Activated CD4-positive, CD25-positive, alpha-beta regulatory T cell treated with anti-CD3 and anti-CD28 coated beads, Interleukin-2, amount 50 U/mL, for 72 hours (primary cell): ENCODE measurements around the gene BRPF1.

Experiments
- DNase-seq: peaks from one replicate; pipeline ENCODE4 v3.0.0; 2021

The BRPF1 gene

DNA sequence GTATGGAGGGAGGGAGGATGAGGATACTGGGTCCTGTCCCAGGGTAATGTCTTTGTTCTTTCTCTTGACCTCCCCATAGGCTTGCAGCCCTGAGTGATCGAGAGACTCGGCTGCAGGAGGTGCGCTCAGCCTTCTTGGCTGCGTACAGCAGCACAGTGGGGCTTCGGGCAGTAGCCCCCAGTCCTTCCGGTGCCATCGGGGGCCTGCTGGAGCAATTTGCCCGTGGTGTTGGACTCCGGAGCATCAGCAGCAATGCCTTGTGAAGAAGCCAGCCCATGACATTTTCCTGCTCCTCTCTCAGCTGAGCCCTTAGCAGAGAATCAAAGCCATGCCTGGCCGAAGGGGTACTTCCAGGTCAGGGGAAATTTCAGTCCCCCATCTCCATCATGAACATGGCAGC lies 29.8 kb upstream of the BRPF1 start:
- no peak for DNase-seq

DNA sequence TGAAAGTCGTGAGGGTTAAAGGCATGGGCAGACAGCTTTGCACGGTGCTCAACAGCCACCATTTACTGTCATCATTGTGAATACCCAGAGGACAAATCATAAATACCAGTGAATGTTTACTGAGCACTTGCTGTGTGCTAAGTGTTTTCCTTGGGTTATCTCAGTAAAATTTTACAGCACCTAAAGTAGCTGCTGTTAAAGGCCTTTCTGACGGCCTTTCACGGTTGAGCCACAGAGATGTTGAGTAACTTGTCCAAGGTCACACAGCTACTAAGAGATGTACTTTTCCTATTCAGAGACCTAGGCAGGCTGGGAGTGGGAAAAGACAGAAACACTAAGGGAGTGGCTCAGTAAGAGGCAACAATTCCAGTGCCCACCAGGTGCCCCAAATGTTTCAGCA lies 28.3 kb upstream of the BRPF1 start:
- no peak for DNase-seq

DNA sequence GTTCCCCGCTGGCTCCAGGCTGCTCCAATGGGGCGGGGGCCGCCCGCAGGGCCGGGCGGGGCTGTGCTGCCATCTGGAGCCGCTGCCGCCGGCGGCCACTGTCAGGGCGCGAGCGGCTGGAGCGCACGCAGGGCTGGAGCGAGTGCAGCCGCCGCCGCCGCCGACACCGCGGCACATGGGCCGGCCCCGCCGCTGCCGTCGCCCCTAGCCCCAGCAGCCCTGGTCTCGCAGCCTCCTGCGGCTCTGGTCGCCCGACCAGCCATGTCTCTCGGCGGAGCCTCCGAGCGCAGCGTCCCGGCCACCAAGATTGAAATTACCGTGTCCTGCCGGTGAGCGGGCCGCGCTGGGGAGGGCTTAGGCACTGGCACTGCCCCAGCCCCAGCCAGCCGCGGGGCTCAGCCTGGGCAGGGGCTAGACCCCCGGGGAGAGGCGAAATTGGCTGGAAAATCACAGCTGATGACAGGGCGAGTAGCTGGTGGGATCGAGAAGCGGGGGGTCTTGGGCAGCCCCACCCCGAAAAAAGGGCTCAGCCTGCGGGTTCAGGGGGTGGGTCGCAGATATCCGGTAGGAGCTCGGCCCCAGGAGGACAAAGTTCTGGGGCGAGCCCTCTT lies 27.7 kb upstream of the BRPF1 start, which contains the start of gene CPNE9:
Gene CPNE9, plus strand, starts transcription at position 98 of the 611 bp plus-strand sequence. Its CDS starts 164 bp downstream, at position 262.
- no peak for DNase-seq

DNA sequence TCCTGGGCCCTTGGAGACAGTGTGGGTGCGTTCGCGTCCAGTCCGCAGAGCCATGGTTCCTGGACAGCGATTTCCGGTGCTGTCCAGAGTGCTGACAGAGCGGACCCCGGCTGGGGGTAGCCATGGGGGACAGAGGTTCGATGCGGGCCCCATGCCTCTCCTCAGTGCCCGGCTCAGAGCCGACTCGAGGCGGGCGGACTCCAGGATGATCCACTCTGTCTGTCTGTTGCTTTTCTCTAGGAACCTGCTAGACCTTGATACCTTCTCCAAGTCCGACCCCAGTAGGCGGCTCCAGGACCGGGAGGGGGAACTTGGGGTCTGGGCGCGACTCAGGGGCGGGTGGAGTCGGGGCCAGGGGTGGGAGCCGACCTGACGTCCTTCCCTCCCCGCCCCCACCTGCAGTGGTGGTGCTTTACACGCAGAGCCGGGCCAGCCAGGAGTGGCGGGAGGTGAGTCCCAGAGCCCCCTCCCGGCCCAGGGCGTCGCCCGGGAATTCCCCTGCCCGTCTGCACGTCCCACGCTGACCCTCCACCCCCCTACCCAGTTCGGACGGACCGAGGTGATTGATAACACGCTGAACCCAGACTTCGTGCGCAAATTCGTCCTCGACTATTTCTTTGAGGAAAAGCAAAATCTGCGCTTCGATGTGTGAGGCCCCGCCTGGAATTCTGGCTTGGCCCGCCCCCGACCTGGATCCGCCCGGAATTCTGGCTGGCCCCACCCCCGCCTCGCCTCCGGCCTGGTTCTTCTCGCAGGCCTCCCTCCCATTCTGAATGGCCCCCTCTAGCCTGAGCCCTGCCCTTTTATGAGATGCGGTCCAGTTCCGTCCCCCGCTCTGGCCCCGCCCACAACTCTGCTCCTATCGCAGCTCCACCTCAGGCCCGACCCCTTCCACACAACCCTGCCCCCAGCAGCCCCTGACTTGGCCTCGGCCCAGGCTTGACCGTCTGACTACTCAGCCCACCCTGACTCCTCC lies 26.9 kb upstream of the BRPF1 start:
- DNase-seq: peak; percentile 43

DNA sequence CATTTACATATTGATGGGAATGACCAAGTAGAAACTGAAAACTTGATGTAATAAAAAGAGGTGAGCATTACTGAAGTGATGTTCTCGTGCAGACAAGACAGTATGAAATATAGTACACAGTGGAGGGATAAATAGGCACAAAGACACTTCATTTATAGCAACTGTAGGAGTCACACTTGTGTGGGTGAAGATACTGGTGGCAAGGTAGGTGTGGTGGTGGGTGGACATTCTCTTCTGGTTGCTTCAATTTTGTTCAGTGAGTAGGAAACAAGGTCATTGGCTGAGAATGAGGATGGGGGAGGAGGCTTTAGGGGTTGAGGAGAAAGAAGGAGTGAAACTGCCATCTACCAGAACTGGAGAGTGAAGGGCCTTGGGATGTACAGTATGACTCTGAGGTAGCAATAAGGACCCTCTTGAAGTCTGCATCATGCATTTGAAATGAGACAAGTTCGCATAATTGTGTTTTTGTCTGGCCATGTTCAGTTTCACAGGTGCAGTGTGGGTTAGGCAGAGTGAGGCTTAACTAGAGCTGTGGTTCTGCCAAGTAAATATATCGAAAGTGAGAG lies 21.3 kb upstream of the BRPF1 start:
- no peak for DNase-seq

DNA sequence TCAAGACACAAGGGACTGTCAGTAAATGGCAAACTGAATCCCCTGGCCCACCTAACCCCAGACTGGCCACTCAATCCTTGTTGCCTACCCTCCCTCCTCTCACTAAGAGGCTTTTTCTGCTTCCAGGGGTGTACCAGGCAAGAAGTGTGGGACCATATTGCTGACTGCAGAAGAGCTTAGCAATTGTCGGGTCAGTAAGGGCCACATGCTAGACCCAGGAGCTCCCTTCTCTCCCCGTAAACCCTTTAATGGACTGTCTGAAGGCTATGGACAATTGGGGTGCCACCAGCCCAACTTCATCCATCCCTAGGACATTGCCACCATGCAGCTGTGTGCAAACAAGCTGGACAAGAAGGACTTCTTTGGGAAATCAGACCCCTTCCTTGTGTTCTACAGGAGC lies 19.1 kb upstream of the BRPF1 start:
- DNase-seq: no peak

DNA sequence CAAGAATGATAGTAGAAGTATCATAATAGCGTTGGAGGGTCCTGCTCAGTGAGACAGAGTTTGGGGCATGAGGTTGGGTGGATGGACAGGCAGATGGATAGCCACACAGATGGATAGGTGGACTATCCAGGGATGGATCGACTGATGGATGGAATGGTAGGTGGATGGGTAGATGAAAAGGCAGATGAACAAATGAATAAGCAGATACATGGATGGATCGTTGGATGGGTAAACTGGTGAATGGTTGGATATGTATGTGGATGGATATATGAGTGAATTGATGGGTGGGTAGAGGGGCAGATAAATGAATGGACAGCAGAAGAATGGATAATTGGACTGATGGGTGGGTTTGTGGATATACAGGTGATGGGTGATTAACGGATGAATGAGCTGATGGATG lies 18.4 kb upstream of the BRPF1 start:
- no peak for DNase-seq

DNA sequence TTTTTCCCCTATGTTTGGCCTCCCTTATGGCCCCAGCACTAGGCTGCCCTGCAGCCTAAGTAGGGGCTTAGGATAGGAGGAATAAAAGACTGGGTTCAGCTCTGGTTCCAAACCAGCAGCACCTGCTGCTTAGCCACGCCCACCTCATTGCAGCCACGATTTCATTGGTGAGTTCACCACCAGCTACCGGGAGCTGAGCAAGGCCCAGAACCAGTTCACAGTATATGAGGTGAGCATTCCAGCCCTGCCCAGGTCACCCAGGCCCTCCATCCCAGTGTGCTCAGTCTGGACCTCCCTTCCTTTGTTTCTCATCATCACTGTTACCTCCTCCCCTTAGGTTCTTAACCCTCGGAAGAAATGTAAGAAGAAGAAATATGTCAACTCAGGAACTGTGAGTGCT lies 16.4 kb upstream of the BRPF1 start:
- DNase-seq: no peak

DNA sequence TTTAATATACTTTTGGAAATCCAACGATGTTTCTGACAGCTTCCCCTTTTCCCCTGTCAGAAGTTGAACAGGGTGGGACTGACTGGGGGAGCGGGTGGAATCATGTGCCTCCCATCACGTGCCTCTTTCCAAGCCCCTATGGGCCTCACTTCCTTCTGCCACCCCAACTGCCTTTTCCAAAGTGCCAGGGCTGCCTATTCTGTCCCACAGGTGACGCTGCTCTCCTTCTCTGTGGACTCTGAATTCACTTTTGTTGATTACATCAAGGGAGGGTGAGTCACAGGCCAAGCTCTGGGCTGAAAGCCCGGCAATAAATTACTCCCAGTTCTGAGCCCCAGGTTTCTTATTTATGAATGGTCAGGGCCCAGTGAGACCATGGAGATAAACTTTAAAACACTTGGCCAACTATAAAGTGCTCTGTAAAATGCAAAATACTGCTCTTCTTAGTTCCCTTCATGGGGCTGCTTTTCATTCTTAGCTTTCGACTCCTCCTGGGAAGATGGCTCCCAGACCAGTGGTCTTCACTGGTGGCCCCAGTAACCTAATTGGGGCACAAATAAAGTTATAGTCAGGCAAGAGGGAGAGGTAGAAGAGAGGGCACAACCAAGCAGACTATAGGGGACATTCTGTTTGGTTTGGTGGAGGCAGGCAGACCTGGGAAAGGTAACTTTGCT lies 15.6 kb upstream of the BRPF1 start:
- no peak for DNase-seq

DNA sequence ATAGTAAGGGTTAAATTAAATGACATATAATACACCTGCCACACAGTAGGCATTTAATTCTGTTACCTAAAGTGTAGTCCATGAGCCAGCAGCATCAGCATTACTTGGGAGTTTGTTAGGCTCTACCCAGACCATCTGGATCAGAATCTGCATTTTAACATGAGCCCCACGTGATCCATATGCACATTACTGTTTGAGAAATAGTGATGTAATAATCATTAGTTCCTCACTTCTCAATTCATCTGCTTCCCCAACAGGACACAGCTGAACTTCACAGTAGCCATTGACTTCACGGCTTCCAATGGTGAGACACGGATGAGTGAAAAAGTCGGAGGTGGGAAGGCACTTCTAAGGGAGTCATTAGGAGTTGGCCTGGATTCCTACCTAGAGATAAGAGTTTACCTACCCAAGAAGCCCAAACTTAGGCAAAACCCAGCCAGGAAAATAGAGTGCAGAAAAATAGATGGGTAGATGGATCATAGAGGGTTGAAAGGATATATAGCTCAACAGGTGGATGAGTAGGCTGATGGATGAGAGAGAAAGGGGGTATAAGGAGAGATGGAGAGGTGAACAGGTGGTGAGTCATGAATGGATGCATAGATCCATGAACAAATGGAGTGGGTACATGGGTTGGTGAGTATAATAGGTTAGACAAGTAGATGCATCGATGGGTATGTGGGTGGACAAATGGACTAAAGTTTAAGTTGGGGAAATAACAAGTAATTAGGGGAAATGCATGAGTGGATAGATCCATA lies 14.6 kb upstream of the BRPF1 start:
- no peak for DNase-seq

DNA sequence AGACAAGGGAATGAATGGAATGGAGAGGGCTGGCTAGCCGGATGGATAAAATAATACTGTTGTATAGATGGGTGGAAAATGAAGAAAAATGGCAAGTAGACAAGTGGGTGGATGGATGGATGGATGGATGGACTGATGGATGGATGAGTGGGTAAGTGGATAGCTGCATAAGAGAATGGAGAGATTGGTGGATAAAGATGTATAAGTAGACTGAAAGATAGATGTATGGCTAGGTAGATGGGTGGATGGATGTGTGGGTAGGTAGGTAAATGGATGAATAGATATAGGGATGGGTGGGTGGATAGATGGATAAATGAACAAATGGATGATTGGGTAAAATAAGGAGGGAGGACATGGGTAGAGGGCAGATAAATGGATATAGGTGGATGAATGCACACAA lies 14.0 kb upstream of the BRPF1 start:
- no peak for DNase-seq

DNA sequence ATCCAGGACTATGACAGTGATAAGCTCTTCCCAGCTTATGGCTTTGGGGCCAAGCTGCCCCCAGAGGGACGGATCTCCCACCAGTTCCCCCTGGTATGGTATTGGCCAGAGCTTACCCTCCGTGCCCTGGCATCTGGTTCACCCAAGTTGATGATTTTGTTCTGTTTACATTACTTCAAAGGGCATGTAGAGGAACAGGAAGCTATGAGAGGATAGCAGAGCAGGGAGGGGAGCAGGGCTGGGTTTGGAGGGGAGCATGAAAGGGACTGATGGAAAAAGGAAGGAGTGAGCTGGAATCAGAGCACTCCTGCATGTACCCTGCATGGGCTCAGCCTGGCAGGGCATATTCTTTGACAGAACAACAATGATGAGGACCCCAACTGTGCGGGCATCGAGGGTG lies 13.4 kb upstream of the BRPF1 start:
- no peak for DNase-seq

DNA sequence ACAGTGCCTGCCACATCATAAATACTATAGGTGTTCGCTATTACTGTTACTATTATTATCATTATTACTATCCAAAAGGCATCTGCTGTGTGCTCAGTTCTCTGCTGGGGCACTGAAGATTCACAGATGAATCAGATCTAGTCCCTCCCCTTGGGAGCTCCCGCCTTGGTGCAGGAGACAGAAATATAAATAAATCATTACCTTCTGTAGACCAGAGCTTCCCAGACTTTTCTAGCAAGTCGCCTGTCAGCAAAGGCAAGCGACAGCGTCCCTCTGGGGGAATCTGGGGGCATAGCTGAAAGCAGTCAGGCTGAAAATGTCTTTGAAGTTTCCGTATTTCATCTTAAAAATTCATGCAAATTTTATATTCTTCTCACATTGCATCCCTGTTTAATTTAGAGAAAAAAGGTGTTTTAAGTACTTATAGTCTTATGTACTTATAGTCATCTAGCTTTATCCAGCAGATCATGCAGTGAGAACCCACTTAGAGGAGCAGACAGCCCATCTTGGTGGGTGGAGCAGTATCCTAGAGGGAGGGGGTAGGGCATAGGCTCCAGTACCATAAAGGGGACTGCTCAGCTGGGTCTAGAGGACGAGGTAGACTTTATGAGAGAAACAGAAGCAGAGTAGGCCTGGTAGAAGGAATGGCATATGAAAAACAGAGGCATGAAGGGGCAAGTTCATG lies 10.4 kb upstream of the BRPF1 start:
- DNase-seq: no peak

DNA sequence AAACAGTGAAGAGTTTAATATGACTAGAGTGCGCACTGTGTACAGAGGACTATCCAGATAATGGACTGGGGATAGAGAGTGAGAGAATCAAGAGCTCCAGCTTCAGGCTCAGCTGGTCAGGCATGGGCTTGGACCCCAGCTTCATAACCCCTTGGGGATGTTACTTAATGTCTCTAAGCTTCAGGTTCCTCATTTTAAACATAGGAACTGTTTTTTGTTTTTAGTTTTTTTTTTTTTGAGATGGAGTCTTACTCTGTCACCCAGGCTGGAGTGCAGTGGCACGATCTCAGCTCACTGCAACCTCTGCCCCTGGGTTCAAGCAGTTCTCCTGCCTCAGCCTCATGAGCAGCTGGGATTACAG lies 9.9 kb upstream of the BRPF1 start:
- DNase-seq: no peak

DNA sequence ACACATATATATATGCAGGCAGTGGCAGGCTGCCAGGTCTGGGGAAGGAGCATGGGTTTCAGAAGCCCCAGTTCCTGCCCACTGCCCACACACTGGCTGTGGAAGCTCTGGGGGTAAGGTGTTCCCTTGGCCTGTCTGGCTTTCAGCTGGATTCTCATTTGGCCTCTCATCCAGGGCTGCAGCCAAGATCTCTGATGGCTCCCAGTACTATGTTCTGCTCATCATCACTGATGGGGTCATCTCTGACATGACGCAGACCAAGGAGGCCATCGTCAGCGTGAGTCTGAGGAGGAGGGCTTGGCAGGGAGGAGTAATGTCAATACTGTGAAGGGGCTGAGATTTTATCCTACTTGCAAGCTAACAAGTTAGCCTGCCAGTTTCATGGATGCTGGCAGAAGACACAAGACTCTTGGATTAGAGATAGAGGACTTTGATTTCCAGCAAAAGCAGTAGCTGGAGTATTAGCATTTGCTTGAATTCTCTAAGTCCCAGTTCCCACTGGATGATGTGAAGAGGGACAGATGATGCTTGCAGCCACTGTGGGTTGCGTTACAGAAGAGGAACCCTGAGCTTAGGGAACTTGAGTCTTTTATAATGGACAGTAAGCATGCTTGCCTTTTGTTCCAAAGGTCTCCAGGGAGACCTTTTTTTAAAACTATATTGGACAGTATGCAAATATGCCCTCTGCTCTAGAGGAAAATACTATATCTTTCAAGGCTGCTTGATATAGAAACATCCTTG lies 5.6 kb upstream of the BRPF1 start:
- DNase-seq: no peak

DNA sequence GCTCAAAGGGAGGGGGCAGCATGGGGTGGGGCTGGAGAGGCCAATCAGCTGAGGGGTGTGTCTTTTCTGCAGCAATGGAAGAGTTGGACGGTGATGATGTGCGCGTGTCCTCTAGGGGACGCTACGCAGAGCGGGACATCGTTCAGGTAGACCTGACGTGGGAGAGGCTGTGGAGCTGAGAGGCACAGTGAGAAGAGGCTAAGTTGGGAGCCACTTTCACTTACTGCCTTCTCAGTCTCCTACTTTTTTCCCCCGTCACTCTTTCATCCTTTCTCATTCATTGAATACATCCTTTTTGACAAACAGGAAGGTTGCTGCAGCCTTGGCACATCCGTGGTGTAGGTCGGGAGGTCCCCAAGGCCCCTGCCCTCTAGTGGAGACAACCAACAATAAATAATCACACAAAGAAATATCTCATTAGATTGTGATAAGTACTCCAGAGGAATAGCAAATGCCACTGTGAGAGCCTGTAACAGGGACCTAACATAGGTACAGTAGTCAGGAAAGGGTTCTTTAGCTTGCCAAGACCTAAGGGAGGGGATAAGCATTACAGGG lies 4.4 kb upstream of the BRPF1 start:
- no peak for DNase-seq

DNA sequence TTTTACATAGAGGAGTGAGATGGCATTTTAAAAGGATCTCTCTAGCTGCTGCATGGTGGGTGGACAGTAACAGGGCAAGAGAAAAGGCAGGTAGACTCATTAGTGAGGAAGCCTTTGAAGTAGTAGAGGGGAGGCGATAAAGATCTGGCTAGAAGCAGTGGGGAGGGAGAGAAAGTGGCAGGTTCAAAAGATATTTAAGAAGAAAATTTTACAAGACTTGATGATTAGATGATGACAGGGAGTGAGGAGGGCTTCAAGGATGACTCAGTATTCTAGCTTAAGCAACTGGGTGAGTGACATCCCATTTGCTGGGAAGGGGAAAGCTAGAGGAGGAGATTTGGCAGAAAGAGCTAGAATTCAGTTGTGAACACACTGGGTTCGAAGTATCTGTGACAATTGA lies 3.8 kb upstream of the BRPF1 start:
- no peak for DNase-seq

DNA sequence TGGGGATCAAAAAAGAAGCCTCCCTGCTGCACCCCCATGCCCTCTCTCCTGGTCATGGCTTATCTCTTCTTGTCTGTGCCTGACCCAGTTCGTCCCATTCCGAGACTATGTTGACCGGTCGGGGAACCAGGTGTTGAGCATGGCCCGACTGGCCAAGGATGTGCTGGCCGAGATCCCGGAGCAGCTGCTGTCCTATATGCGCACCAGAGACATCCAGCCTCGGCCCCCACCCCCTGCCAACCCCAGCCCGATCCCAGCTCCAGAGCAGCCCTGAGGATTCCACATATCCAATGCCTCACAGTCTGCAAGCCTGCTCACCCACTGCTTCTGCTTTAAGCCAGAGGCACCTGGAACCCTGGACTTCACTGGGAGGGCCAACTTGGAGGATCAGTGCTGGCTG lies 2.1 kb upstream of the BRPF1 start:
- no peak for DNase-seq

DNA sequence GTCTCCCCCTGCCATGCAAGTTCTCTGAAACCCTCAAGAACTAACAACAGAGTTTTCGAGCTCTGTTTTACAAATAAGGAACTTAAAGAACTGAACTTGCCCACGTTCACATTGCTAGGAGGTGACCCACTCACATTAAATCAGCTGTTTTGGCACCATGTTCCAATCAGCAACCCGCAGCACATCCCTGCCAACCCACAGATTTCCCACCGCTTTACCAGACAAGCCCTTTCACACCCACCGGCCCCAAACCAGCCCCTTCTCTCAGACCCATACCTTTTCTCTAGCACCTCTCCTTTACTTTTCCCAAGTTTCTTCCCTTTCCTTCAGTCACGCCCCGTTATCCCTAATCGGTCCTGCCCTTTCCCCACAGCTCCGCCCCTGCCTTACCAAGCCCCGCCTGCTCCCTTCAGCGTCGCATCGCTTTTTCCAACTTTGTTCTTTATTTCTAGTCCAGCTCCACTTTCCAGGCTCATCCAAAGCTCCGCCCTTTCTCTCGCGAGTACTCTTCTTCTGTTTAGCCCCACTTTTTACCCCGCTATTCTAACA lies 804 bp upstream of the BRPF1 start:
- DNase-seq: no peak

DNA sequence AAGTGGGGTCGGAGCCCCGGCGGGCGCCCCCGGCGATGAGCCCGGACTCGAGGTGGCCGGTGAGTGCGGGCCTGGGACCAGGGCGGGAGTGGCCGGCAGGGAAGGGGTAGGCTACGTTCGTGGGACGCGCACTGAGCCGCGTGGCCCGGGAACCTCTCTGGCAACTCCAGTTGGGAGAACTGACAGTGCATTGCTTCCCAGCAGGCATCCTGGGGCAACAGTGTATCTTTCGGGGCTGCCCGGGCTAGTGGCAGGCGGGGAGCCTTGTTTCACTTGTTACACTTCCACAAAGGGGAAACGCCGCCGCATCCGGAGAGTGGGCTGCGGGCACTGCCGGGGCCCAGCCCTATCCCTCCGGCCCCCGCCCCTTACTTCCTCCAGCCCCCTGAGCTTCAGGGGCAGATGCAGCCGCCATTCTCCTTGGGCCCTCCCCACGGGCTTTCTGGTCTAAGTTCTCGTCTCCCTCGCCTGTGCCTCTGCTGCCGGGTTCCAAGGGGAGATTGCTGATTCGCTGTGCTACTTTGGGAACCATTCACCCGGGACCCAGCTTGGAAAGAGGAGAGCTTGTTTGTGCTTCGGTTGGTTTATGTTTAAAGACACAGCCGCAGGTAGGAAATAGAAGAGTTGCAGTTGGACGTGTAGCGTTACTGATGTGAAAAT lies 675 bp downstream of the BRPF1 start:
- DNase-seq: peak; percentile 50
